HG03575 (cell line): ENCODE data around the gene ANKRD40.

Source experiments
- ATAC-seq: cut with Tn5 transposase; IDR thresholded peaks from one replicate; pipeline ENCODE4 v1.9.1; 2021; ENCODE audit not compliant: unreplicated experiment, insufficient number of reproducible peaks, low FRiP score; ENCODE audit errors: extremely low read depth

ANKRD40 gene

DNA sequence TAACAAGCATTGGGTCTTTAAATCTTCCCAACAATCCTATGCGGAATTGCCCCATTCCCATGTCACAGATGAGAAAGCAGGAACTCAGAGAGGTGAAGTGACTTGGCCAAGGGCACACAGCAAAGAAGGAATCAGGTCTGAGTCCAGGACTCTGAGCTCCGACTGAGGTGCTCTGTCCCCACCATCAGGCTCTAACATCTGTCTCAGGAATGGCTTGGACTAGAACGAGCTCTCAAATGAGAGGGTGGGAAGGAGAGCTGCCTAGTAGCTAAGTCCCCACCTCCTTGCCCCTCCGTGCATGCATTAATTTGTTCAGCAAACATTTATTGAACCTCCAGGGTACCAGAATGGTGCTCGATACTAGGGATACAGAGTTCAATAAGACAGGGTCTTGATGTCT lies 46.4 kb downstream of the ANKRD40 start:
- no peak for ATAC-seq

DNA sequence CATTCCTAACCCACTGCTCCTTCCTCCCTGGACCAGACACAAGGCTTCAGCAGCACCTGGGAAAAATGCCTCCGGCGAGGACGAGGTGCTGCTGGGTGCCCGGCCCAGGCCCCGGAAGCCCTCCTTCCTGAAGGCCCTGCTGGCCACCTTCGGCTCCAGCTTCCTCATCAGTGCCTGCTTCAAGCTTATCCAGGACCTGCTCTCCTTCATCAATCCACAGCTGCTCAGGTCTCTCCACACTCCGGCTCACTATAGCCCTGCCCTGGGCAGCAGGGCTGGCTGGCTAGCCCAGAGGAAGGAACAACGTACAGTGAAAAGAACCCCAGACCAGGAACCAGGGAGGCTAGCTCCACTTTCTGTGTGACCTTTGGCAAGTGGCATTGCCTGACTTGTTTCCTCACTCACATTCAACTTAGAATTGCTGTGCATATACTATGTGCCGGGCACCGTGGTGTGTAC lies 46.8 kb downstream of the ANKRD40 start:
- ATAC-seq, result no peak

DNA sequence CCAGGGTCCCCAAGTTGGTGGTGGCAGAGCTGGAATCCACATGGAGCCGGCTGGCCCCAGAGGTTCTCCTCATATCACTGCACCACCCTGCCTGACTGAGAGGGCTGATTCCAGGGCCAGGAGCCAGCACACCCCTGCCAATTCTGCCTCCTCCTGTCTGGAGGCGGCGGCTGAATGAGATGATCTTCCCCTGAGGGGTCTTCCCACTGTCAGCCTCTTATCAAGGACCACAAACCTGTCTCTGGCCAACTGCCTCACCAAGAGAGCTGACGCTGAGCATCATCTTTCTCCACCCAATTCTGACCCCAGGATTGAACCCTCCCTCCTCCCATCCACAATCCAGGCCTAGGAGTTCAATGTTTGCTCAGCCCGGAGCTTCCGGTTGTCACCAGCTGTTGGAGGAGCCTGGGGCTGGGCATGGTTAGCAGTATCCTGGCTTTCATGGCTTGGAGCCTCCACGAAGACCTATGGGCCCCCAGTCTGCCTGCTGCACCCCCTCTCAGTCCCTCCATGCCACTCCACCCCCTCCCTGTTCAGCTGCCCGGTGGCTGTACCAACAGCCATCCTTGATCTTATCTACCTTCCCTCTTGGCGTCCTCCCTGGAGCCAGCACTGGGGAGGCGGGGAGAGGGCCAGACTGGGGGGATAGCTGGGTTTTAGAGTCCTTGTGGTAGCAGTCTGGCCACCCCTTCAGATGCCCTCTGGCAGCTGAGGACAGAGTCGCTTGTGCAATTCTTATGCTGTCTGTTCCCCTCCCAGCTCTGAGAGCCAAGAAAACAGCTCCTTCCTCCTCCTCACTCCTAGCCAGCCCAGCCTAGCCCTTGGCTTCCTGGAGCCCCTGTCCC lies 47.5 kb downstream of the ANKRD40 start:
- no peak for ATAC-seq

DNA sequence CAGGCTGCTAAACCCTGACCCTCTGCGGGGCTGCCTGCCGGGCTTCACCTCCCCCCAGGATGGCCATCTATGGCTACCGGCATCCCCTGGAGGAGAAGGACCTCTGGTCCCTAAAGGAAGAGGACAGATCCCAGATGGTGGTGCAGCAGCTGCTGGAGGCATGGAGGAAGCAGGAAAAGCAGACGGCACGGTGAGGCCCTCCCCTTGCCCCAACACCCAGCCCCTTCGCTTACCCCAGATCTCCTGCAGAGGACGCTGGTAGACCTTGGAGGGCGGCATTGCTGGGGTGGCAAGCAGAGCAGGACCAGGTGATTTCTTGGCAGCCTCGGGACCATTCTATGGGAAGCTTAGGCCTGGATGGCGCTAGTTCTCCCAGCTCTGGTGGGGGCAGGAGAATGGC lies 48.5 kb downstream of the ANKRD40 start:
- no peak for ATAC-seq

DNA sequence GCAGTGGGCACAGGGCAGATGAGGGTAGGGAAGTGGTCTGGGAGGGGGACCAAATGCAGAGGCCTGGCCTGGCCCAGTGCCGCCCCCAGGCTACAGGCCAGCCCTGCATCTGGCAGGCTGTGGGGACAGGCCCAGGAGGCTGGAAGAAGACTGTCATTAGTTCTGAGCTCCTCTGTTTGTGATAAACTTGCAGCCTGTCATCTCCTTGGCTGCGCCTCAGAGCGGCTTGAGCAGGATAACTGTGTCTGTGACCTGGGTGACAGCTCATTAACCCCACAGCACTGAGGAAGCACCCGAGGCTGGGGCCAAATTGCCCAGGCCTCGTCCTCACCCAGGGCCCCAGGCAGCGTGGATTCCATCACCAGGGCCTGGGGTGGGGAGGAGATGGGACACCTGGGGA lies 49.1 kb downstream of the ANKRD40 start:
- no peak for ATAC-seq

DNA sequence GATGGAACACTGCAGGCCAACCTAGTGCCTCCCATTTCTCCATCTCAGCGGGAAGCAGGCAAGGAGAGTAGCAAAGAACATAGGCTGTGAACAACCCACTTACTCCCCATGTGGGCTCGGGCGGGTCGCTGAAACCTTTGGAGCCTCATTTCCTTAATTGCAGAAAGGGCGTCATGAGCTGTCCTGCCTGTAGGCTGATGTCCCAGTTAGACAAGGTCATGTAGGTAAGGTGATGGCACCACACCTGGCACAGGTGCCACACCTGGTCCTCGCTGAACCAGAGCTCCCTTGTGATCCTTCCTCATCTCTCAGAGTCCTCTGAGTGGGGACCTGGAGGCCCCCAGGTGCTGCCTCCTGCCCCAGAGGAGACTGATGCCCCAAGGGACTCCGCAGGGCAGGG lies 50.1 kb downstream of the ANKRD40 start:
- no peak for ATAC-seq

DNA sequence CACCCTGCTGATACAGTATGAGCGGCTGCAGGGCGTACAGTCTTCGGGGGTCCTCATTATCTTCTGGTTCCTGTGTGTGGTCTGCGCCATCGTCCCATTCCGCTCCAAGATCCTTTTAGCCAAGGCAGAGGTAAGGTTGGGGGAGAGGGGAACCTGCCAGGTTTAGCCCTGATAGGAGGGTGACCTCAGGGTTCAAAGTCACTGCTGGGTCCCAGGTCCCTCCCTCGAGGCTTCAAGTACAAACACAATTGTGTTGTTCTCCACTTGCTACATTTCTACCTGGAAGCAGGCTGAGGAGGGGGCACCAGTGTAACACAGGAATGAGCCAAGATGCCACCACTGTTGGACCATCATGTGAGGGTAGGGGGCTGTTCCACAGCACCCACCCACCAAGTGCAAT lies 50.7 kb downstream of the ANKRD40 start:
- ATAC-seq, result no peak

DNA sequence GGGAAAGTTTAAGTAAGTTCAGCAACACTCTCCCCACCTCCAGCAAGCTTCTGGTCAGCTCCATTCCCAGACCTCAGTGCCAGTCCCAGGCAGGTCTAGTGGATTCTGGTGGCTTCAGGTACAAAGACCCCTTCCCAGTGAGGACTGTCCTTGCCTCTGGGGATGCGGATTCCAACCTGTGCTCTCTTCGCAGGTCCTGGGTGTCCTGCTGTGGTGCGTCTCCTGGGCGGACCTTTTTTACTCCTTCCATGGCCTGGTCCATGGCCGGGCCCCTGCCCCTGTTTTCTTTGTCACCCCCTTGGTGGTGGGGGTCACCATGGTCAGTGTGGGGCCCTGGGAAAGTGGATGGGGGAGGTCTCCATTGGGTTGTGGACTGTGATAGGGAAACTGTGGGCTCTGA lies 51.2 kb downstream of the ANKRD40 start:
- no peak for ATAC-seq

DNA sequence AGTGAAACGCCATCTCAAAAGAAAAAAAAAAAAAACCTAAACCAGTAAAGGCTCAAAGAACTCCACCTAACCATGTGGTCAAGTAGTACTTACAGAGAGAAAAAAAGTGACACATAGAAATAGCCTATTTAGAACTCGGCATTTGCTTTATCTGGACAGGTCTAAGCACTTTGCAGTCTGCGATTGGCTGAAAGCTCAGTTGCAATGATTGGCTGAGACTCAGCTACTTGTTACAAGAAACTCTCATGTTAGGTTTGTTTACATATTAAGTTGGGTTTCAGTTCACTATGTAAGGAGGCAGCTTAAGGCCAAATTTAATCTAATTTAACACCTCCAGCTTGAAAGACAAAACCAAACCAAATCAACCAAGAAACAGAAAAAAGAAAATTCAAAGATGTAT lies 54.0 kb downstream of the ANKRD40 start:
- no peak for ATAC-seq

DNA sequence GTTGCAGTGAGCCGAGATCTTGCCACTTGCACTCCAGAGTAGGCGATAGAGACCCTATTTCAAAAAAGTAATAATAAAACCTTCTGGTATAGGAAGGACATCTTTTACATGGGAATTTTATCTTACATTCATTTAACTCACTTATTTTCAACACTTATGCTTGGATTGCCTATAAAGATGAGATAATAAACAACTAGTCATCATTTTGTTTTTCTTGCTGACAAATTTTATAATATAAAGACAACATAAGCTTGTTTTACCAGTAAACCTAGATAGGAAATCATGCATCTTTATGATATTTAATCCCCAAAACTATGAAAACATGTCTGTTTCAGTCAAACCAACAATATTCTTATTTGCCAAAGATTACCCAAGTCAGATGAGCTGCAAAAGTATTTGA lies 56.1 kb downstream of the ANKRD40 start:
- ATAC-seq, result no peak

DNA sequence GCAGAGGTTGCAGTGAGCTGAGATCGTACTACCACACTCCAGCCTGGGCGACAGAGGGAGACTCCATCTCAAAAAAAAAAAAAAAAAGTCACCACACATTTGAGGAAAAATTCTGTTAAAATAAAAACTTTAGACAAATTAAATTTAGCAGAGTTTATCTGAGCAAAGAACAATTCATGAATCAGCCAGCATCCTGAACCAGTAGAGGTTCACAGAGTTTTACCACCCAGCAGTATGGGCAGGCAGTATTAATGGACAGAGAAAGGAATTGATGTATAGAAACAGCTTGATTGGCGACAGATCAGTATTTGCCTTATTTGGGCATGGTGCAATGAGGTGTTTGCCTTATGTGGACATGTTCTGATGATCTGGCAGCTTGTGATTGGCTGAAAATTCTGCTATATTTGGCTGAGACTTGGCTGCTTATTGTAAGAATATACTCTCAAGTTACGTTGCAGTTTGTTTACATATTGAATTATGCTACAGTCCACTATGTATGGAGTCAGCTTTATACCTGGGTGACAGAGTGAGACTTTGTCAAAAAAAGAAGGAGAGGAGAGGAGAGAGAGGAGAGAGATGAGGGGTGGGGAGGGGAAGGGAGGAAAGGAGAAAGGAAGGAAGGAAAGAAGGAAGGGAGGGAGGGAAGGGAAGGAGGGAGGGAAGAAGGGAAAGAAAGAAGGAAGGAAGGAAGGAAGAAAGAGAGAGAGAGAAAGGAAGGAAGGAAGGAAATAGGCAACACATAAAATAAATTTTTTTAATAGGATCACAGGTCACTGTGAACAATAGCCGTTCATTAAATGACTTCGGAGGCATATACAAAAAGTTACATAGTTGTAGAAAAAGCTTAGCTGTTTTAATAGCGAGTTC lies 58.4 kb downstream of the ANKRD40 start:
- no peak for ATAC-seq

DNA sequence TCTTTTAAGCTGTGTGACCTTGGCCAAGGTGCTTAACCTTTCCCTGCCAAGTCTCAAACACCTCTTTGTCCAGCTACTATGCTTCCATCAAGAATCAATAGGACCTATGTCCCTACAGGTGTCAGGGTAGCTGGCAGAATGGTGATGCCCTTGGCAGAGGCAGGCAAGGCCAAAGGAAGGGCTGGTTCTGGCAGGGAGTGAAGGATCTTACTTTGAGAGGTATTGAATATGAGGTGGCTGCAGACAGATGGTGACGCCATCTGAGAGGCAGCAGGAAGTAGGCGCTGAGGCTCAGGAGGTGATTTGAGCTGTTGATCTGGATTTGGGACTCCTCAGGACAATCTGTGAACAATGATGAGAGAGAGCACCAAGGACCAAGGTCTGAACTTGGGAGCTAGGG lies 60.5 kb downstream of the ANKRD40 start:
- ATAC-seq, result no peak

DNA sequence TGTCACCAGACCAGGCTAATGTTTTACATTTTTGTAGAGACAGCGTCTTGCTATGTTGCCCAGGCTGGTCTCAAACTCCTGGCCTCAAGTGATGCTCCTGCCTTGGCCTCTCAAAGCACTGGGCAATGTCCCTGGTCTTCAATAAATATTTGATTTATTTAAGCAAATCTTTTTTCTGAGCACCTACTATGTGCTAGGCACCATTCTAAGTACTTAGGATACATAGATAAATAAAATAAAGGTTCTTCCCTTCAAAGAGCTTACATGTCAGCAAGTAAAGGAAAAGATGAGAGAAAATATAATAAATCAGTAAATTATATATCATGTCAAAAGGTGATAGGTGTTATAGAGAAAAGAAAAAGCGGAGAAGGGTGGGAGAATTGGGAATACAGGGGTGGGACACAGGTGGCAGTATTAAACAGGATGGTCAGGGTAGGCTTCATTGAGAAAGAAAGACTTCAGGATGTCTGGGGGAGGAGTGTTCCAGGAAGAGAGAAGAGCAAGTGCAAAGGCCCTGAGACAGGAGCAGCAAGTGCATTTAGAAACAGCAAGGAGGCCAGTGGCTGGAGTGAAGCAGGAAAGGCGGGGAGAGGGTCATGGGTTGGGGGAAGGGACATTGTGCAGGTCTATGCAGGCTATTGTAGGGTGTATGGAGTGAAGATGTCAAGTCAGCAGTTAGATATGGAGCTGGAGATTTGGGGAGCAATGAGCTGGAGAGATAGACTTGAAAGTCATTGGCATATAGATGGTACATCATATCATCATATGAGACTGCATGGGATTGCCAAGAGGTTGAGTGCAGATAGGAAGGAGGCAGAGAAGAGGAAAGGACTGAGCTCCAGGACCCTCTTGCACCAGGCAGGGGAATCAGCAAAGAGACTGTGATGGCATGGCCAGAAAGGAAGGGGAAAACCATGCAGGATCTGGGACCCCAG lies 61.7 kb downstream of the ANKRD40 start:
- ATAC-seq, result no peak
